WERI-Rb-1 (cell line): ENCODE data around the gene PTPRN2.

ENCODE experiments used
- DNase-seq: peaks from one replicate; pipeline ENCODE4 v3.0.0-alpha.2; 2020
- H3K27ac ChIP-seq: fragments of 250-450 bp; sonication (Bioruptor Pico); 2 replicates; pipeline ENCODE4 v1.5.1; 2020; ENCODE audit warnings: mild to moderate bottlenecking, moderate library complexity
- H3K27me3 ChIP-seq: fragments of 250-450 bp; sonication (Bioruptor Pico); 2 replicates; pipeline ENCODE4 v1.5.1; 2021; ENCODE audit warnings: mild to moderate bottlenecking, low read depth, moderate library complexity; ENCODE audit not compliant: insufficient read depth, severe bottlenecking
- H3K36me3 ChIP-seq: fragments of 250-450 bp; sonication (Bioruptor Pico); 2 replicates; pipeline ENCODE4 v1.5.1; 2020; ENCODE audit warnings: mild to moderate bottlenecking, moderate library complexity
- H3K4me3 ChIP-seq: 2 replicates; pipeline ENCODE4 v1.5.1; 2011; ENCODE audit warnings: low read depth, mild to moderate bottlenecking, control low read depth, low read length
- H3K9me3 ChIP-seq: fragments of 250-450 bp; sonication (Bioruptor Pico); 2 replicates; pipeline ENCODE4 v1.5.1; 2021; ENCODE audit warnings: mild to moderate bottlenecking, moderate library complexity; ENCODE audit not compliant: severe bottlenecking
- CTCF ChIP-seq: IDR thresholded peaks from 2 replicates; pipeline ENCODE4 v1.5.1; 2011; ENCODE audit warnings: low read depth, mild to moderate bottlenecking, control low read depth, inconsistent platforms, low read length

Gene PTPRN2

GRCh38 chr7:158252081-158252836, 335.4 kb downstream of the PTPRN2 start:
- Histone ChIP-seq H3K27me3 (no peaks in the 10 kb centered on the region), H3K9me3 (no peaks in the 10 kb centered on the region), H3K36me3 (no peaks in the 10 kb centered on the region), H3K4me3 (no peak overlapping the region), H3K27ac (no peak overlapping the region)
- DNase-seq: no peak
- no peak for TF ChIP-seq CTCF

- Histone ChIP-seq H3K27ac (no peak overlapping the region), H3K9me3 (no peaks in the 10 kb centered on the region), H3K36me3 (no peaks in the 10 kb centered on the region), H3K27me3 (no peaks in the 10 kb centered on the region), H3K4me3 (no peak overlapping the region)
- TF ChIP-seq CTCF: no peak
- DNase-seq: no peak
Measured at GRCh38 chr7:158251061-158251965, 336.3 kb downstream of the PTPRN2 start.

GRCh38 chr7:158249692-158250091, 337.9 kb downstream of the PTPRN2 start:
- Histone ChIP-seq H3K27me3 (no peaks in the 10 kb centered on the region), H3K36me3 (no peaks in the 10 kb centered on the region), H3K9me3 (no peaks in the 10 kb centered on the region), H3K27ac (no peak overlapping the region), H3K4me3 (no peak overlapping the region)
- TF ChIP-seq CTCF: no peak
- DNase-seq: no peak

GRCh38 chr7:158248816-158249215, 338.8 kb downstream of the PTPRN2 start:
- Histone ChIP-seq H3K27me3 (no peaks in the 10 kb centered on the region), H3K9me3 (no peaks in the 10 kb centered on the region), H3K27ac (no peak overlapping the region), H3K36me3 (no peaks in the 10 kb centered on the region), H3K4me3 (no peak overlapping the region)
- no peak for DNase-seq
- no peak for TF ChIP-seq CTCF

GRCh38 chr7:158247758-158248487, 339.7 kb downstream of the PTPRN2 start:
- Histone ChIP-seq H3K9me3 (no peaks in the 10 kb centered on the region), H3K27me3 (no peaks in the 10 kb centered on the region), H3K27ac (no peak overlapping the region), H3K36me3 (no peaks in the 10 kb centered on the region), H3K4me3 (no peak overlapping the region)
- DNase-seq: no peak
- TF ChIP-seq CTCF: no peak
